ENCODE data around the gene TMPRSS13. TPM values are rescaled to one million over a fixed set of nuclear protein-coding genes. Genes with fewer than 3 reads are reported as not detected.

The TMPRSS13 gene
- polyA plus RNA-seq, 1 experiment: not detected

DNA sequence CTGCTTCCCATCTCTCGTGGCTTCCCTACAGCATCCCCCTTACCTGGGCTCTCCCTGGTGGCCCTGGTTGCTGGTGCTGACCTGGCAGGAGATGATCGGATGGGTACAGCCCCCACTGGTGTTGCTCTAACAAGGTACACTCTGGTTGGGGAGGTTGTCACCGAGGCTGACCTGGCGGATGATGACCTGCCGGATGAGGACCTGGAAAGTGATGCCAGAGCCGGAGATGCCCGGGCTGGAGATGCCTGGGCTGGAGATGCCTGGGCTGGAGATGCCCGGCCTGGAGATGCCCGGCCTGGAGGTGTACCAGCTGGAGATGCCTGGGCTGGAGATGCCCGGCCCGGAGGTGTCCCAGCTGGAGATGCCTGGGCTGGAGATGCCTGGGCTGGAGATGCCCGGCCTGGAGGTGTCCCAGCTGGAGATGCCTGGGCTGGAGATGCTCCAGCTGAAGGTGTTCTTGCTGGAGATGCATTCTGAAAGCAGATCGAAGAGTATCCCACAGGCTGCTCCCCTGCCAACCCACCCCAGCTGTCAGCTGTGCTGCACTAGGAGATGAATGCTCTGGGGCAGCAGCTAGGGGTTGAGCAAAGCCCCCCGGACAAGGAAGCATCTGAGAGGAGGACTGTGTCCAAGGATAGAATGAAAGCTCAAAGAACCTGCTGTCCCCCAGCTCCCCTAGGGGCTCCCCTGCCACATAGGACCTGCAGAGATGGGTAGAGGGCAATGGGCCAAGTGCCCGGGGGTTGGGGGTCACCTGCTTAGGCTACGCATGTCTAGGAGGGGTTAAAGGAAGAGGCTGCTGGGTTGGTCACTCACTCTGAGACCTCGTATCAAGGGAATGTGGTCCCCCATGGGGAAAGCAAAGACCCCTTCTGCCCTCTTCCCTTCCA lies 10.6 kb downstream of the TMPRSS13 start:
- no peak overlapping the region for H3K4me3 ChIP-seq (ENCODE audit: low read depth, low read length)
- H3K36me3 ChIP-seq (ENCODE audit: control insufficient read depth, insufficient read depth, low read length): no peaks in the 10 kb centered on the region
- ChIA-PET POLR2A (no interaction called here), CTCF (interaction anchor here (0.6 to 1.1 kb wide), 2 partner anchors 9 to 28 kb away, joined by 3 to 4 read pairs; no protein-coding TSS in a partner anchor)
- TF ChIP-seq, protein P1, sequence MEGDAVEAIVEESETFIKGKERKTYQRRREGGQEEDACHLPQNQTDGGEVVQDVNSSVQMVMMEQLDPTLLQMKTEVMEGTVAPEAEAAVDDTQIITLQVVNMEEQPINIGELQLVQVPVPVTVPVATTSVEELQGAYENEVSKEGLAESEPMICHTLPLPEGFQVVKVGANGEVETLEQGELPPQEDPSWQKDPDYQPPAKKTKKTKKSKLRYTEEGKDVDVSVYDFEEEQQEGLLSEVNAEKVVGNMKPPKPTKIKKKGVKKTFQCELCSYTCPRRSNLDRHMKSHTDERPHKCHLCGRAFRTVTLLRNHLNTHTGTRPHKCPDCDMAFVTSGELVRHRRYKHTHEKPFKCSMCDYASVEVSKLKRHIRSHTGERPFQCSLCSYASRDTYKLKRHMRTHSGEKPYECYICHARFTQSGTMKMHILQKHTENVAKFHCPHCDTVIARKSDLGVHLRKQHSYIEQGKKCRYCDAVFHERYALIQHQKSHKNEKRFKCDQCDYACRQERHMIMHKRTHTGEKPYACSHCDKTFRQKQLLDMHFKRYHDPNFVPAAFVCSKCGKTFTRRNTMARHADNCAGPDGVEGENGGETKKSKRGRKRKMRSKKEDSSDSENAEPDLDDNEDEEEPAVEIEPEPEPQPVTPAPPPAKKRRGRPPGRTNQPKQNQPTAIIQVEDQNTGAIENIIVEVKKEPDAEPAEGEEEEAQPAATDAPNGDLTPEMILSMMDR (IDR thresholded peaks at IDR 0.05; ENCODE audit: insufficient read depth, low read depth, low read length): no peak
- no peaks in the 10 kb centered on the region; the same call in none of the 2 replicates for H3K27me3 ChIP-seq (ENCODE audit: control insufficient read depth, insufficient read depth, low read length)
- DNase-seq (ENCODE audit: low read depth): no peak

DNA sequence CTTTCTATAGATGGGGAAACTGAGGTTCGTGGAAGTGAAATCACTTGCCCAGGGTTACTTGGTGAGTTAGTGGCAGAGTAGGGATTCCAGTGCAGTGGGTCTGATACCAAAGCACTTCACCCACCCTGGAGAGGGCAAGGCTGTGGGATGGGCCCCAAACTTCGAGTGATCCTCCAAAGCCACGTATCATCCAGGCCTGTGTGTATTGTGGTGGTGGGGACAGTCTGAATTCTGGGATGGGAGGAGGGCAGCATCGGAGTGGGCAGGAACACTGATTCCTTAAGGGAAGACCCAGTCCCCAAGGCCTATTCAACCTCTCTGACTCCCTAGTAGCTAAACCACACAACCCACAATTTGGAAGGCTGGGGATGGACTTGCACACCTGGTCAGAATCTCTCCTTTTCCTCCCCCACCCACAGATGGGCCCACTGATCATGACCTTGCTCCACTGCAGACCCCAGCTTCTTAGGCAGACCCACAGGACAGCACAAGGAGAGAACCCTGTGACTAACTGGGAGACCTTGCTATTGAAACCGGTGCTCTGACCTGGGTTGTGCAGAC lies 11.5 kb downstream of the TMPRSS13 start:
- Histone ChIP-seq H3K27me3 (ENCODE audit: control insufficient read depth, insufficient read depth, low read length) (no peaks in the 10 kb centered on the region; the same call in none of the 2 replicates), H3K4me3 (ENCODE audit: low read depth, low read length) (no peak overlapping the region), H3K36me3 (ENCODE audit: control insufficient read depth, insufficient read depth, low read length) (no peaks in the 10 kb centered on the region)
- CTCF ChIA-PET: no interaction called here
- POLR2A ChIA-PET: no interaction called here
- TF ChIP-seq, protein P1 (IDR thresholded peaks at IDR 0.05; ENCODE audit: insufficient read depth, low read depth, low read length): no peak
- DNase-seq (ENCODE audit: low read depth): no peak

DNA sequence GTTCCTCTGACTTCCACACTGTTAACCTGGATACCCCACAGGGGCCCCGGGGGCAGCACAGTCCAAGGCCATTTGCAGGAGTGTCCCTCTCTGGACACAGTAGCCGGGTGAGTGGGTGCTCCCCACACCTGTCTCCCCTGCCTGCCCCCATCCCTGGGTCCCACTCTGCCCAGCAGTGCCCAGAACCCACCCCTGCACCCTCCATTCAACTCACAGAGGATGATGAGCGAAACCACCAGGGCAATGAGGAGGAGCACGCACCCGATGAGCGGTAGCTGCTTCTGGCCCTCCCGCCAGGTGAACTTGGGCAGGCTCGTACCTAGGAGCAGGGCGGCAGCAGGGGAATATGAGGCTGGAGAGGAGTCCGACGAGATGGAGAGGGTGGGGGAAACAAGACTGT lies 12.2 kb downstream of the TMPRSS13 start:
- ChIA-PET CTCF (interaction anchor here (1.2 to 1.4 kb wide), 3 partner anchors 8 to 30 kb away, joined by 3 to 5 read pairs (median 3); no protein-coding TSS in a partner anchor), POLR2A (no interaction called here)
- DNase-seq (ENCODE audit: low read depth): no peak
- TF ChIP-seq, protein P1 (IDR thresholded peaks at IDR 0.05; ENCODE audit: insufficient read depth, low read depth, low read length): no peak
- no peaks in the 10 kb centered on the region for H3K36me3 ChIP-seq (ENCODE audit: control insufficient read depth, insufficient read depth, low read length)
- H3K27me3 ChIP-seq (ENCODE audit: control insufficient read depth, insufficient read depth, low read length): no peaks in the 10 kb centered on the region; the same call in none of the 2 replicates
- H3K4me3 ChIP-seq (ENCODE audit: low read depth, low read length): no peak overlapping the region

GRCh38 chr11:117915672-117916235 lies 13.4 kb downstream of the TMPRSS13 start:
- ChIA-PET POLR2A (no interaction called here), CTCF (interaction anchor here (1.3 to 1.4 kb wide), 3 partner anchors 10 to 108 kb away, joined by 3 to 5 read pairs (median 4); no protein-coding TSS in a partner anchor)
- H3K4me3 ChIP-seq (ENCODE audit: low read depth, low read length): no peak overlapping the region
- DNase-seq (ENCODE audit: low read depth): no peak
- H3K27me3 ChIP-seq (ENCODE audit: control insufficient read depth, insufficient read depth, low read length): no peaks in the 10 kb centered on the region; the same call in none of the 2 replicates
- H3K36me3 ChIP-seq (ENCODE audit: control insufficient read depth, insufficient read depth, low read length): no peaks in the 10 kb centered on the region
- TF ChIP-seq, protein P1 (IDR thresholded peaks at IDR 0.05; ENCODE audit: insufficient read depth, low read depth, low read length): no peak

Data from BJ (cell line).